HEK293 (cell line): ENCODE data around the gene SRSF11.

Source experiments
- CTCF ChIP-seq: fragments of 450-650 bp; formaldehyde crosslinking; IDR thresholded peaks from 2 replicates; pipeline ENCODE4 v1.5.1; 2016; ENCODE audit warnings: missing biosample characterization, missing genetic modification characterization
- GLI2 ChIP-seq: fragments of 450-650 bp; formaldehyde crosslinking; IDR thresholded peaks from 2 replicates; pipeline ENCODE4; 2017; ENCODE audit warnings: missing biosample characterization, missing genetic modification characterization, low read depth, borderline replicate concordance
- KLF1 ChIP-seq: fragments of 450-650 bp; formaldehyde crosslinking; IDR thresholded peaks from 2 replicates; pipeline ENCODE4 v1.5.1; 2016; ENCODE audit warnings: missing biosample characterization, missing genetic modification characterization
- MYNN ChIP-seq: fragments of 450-650 bp; formaldehyde crosslinking; IDR thresholded peaks from 2 replicates; pipeline ENCODE4 v1.5.1; 2016; ENCODE audit warnings: missing biosample characterization, missing genetic modification characterization, borderline replicate concordance
- SP2 ChIP-seq: fragments of 450-650 bp; formaldehyde crosslinking; IDR thresholded peaks from 2 replicates; pipeline ENCODE4 v1.5.1; 2016; ENCODE audit warnings: missing biosample characterization, missing genetic modification characterization
- TCF7L2 ChIP-seq: IDR thresholded peaks from 2 replicates; pipeline ENCODE4 v1.6.1; 2011; ENCODE audit warnings: low read depth, mild to moderate bottlenecking, inconsistent platforms, low read length, moderate library complexity, borderline replicate concordance
- YY1 ChIP-seq: fragments of 450-650 bp; formaldehyde crosslinking; IDR thresholded peaks from 2 replicates; pipeline ENCODE4 v1.5.1; 2018; ENCODE audit warnings: missing biosample characterization, missing genetic modification characterization
- ZBTB7A ChIP-seq: fragments of 450-650 bp; formaldehyde crosslinking; IDR thresholded peaks from 2 replicates; pipeline ENCODE4 v1.5.1; 2016; ENCODE audit warnings: low read depth, missing biosample characterization, missing genetic modification characterization
- ZNF121 ChIP-seq: fragments of 450-650 bp; formaldehyde crosslinking; IDR thresholded peaks from 2 replicates; pipeline ENCODE4 v1.5.1; 2016; ENCODE audit warnings: missing biosample characterization, missing genetic modification characterization
- ZNF211 ChIP-seq: fragments of 450-650 bp; formaldehyde crosslinking; IDR thresholded peaks from 2 replicates; pipeline ENCODE4 v1.5.1; 2016; ENCODE audit warnings: low read depth, missing biosample characterization, missing genetic modification characterization
- ZNF239 ChIP-seq: fragments of 450-650 bp; formaldehyde crosslinking; IDR thresholded peaks from 2 replicates; pipeline ENCODE4 v1.5.1; 2016; ENCODE audit warnings: missing biosample characterization, missing genetic modification characterization
- ZNF664 ChIP-seq: fragments of 450-650 bp; formaldehyde crosslinking; IDR thresholded peaks from 2 replicates; pipeline ENCODE4 v1.5.1; 2016; ENCODE audit warnings: missing biosample characterization, missing genetic modification characterization
- ZNF830 ChIP-seq: fragments of 450-650 bp; IDR thresholded peaks from 2 replicates; pipeline ENCODE4 v1.5.0; 2018; ENCODE audit warnings: missing biosample characterization, missing genetic modification characterization, low read depth, mild to moderate bottlenecking, moderate library complexity
- TF ChIP-seq, protein P1 (sequence below): fragments of 450-650 bp; formaldehyde crosslinking; IDR thresholded peaks from 2 replicates; pipeline ENCODE4 v1.5.1; 2017; ENCODE audit warnings: missing biosample characterization, missing genetic modification characterization

GRCh38 chr1:70290218-70290617 is 69.0 kb downstream of the SRSF11 start:
- no peak for TF ChIP-seq KLF1 (tag by site-specific recombination)
- no peak for TF ChIP-seq ZNF211
- no peak for TF ChIP-seq ZNF121 (tag by site-specific recombination)
- no peak for TF ChIP-seq GLI2 (tag by site-specific recombination)
- no peak for TF ChIP-seq CTCF
- TF ChIP-seq ZNF239, result no peak
- TF ChIP-seq ZBTB7A (tag by site-specific recombination), result no peak
- no peak for TF ChIP-seq TCF7L2
- no peak for TF ChIP-seq YY1 (tag by site-specific recombination)
- no peak for TF ChIP-seq ZNF830 (tag by site-specific recombination)
- no peak for TF ChIP-seq MYNN (tag by site-specific recombination)
- TF ChIP-seq ZNF664 (tag by site-specific recombination), result no peak
- TF ChIP-seq SP2 (tag by site-specific recombination), result no peak
- TF ChIP-seq, protein P1, sequence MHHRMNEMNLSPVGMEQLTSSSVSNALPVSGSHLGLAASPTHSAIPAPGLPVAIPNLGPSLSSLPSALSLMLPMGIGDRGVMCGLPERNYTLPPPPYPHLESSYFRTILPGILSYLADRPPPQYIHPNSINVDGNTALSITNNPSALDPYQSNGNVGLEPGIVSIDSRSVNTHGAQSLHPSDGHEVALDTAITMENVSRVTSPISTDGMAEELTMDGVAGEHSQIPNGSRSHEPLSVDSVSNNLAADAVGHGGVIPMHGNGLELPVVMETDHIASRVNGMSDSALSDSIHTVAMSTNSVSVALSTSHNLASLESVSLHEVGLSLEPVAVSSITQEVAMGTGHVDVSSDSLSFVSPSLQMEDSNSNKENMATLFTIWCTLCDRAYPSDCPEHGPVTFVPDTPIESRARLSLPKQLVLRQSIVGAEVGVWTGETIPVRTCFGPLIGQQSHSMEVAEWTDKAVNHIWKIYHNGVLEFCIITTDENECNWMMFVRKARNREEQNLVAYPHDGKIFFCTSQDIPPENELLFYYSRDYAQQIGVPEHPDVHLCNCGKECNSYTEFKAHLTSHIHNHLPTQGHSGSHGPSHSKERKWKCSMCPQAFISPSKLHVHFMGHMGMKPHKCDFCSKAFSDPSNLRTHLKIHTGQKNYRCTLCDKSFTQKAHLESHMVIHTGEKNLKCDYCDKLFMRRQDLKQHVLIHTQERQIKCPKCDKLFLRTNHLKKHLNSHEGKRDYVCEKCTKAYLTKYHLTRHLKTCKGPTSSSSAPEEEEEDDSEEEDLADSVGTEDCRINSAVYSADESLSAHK (tag by site-specific recombination), result no peak
